ENCODE results near the gene PCDHGA11.
"Not testable (repeated sequence)": the region's sequence is repeated elsewhere in the genome, so short reads cannot be mapped to it uniquely, and the experiment has no call there.

PCDHGA11 gene

DNA sequence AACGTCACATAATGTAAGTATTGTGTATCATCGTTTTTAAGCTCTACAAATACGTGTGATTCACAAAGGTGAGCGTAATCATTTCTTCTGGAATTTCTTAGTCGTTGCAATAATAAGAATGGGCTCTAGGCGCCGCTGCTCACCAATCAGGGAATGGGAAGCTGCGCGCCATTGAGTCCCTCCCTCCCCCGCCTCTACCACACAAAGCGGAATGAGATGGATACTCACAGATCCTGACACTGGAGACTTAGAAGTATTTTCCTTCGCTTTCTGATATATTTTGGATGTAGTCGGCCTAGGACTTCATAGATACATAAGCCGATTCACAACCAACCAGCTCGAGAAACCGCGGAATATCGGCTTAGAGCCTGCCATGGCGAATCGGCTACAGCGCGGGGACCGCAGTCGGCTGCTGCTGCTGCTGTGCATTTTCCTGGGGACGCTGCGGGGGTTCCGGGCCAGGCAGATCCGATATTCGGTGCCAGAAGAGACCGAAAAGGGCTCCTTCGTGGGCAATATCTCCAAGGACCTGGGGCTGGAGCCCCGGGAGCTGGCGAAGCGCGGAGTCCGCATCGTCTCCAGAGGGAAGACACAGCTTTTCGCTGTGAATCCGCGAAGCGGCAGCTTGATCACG lies at the start of gene PCDHGA11:
TSS of gene PCDHGA11 (plus strand) at position 197 of the 634 bp plus-strand sequence. CDS start at position 374, 177 bp downstream.
- TF ChIP-seq, protein P1, sequence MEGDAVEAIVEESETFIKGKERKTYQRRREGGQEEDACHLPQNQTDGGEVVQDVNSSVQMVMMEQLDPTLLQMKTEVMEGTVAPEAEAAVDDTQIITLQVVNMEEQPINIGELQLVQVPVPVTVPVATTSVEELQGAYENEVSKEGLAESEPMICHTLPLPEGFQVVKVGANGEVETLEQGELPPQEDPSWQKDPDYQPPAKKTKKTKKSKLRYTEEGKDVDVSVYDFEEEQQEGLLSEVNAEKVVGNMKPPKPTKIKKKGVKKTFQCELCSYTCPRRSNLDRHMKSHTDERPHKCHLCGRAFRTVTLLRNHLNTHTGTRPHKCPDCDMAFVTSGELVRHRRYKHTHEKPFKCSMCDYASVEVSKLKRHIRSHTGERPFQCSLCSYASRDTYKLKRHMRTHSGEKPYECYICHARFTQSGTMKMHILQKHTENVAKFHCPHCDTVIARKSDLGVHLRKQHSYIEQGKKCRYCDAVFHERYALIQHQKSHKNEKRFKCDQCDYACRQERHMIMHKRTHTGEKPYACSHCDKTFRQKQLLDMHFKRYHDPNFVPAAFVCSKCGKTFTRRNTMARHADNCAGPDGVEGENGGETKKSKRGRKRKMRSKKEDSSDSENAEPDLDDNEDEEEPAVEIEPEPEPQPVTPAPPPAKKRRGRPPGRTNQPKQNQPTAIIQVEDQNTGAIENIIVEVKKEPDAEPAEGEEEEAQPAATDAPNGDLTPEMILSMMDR (IDR thresholded peaks at IDR 0.05): no peak
- Histone ChIP-seq H3K4me1 (no peaks in the 10 kb centered on the region), H3K79me2 (no peaks in the 10 kb centered on the region), H3K9ac (no peak within 1 kb of the TSS), H2AFZ (no peak within 1 kb of the TSS), H3K27me3 (ENCODE audit: control insufficient read depth, insufficient read depth, low read length) (no peaks in the 10 kb centered on the region), H3K36me3 (ENCODE audit: control insufficient read depth, insufficient read depth, low read length) (peaks cover 20% of the 10 kb centered on the region), H3K4me2 (ENCODE audit: low read length) (no peak within 1 kb of the TSS), H3K27ac (no peak within 1 kb of the TSS), H3K9me3 (ENCODE audit: control insufficient read depth, low read length) (peaks cover 16% of the 10 kb centered on the region), H3K4me3 (ENCODE audit: low read depth, low read length) (no peak within 1 kb of the TSS)

DNA sequence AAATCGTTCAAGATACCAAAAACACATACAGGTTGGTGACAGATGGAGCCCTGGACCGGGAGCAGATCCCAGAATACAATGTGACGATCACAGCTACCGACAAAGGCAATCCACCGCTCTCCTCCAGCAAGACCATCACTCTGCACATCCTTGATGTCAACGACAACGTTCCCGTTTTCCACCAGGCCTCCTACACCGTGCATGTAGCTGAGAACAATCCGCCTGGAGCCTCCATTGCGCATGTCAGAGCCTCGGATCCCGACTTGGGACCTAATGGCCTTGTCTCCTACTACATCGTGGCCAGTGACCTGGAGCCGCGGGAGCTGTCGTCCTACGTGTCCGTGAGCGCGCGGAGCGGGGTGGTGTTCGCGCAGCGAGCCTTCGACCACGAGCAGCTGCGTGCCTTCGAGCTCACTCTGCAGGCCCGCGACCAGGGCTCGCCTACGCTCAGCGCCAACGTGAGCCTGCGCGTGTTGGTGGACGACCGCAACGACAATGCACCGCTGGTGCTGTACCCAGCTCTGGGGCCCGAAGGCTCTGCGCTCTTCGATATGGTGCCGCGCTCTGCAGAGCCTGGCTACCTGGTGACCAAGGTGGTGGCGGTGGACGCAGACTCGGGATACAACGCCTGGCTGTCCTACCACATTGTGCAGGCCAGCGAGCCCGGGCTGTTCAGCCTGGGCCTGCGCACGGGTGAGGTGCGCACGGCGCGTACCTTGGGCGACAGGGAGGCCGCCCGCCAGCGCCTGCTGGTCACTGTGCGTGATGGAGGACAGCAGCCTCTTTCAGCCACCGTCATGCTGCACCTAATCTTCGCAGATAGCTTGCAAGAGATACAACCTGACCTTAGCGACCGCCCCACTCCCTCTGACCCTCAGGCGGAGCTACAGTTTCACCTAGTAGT lies 49.0 kb upstream of the PCDHGA11 start:
- Histone ChIP-seq H3K27ac (no peak overlapping the region), H3K36me3 (ENCODE audit: control insufficient read depth, insufficient read depth, low read length) (no peaks in the 10 kb centered on the region), H2AFZ (no peak overlapping the region), H3K79me2 (no peaks in the 10 kb centered on the region), H3K4me1 (no peaks in the 10 kb centered on the region), H3K9ac (no peak overlapping the region), H3K4me2 (ENCODE audit: low read length) (no peak overlapping the region), H3K4me3 (ENCODE audit: low read depth, low read length) (no peak overlapping the region), H3K9me3 (ENCODE audit: control insufficient read depth, low read length) (peaks cover 13% of the 10 kb centered on the region), H3K27me3 (ENCODE audit: control insufficient read depth, insufficient read depth, low read length) (no peaks in the 10 kb centered on the region)
- TF ChIP-seq, protein P1 (IDR thresholded peaks at IDR 0.05): no peak

DNA sequence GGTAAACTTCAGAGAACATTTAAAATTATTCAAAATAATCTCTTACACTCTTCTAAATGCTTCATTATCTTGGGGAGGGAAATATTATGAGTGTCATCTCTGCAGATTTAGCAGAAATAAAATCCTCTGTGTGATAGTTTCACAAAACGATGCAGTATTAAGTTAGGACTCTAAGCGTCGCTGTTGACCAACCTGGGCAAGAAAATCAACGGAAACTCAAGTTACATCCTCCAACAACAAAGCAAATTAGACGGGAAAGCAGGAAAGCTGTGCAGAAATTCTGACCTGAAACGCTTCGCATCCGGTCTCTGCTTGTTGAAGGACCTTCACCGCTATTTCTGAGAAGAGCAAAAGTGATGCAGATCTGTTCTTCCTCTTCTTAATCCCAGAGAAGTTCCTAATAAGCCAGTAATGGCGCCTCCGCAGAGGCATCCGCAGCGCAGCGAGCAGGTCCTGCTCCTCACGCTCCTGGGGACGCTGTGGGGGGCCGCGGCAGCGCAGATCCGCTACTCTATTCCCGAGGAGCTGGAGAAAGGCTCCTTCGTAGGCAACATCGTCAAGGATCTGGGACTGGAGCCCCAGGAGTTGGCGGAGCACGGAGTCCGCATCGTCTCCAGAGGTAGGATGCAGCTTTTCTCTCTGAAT lies 47.1 kb upstream of the PCDHGA11 start, which contains the start of gene PCDHGA6:
TSS of gene PCDHGA6 (plus strand) at position 219 of the 645 bp plus-strand sequence. CDS start at position 412, 193 bp downstream.
- TF ChIP-seq, protein P1 (IDR thresholded peaks at IDR 0.05): no peak
- peaks cover 13% of the 10 kb centered on the region for H3K9me3 ChIP-seq (ENCODE audit: control insufficient read depth, low read length)
- no peaks in the 10 kb centered on the region for H3K4me1 ChIP-seq
- no peak within 1 kb of the TSS for H3K9ac ChIP-seq
- no peaks in the 10 kb centered on the region for H3K36me3 ChIP-seq (ENCODE audit: control insufficient read depth, insufficient read depth, low read length)
- H2AFZ ChIP-seq: peak within 1 kb of the TSS; percentile 38
- peak within 1 kb of the TSS; percentile 16 for H3K27ac ChIP-seq
- peak within 1 kb of the TSS; percentile 35 for H3K4me3 ChIP-seq (ENCODE audit: low read depth, low read length)
- H3K79me2 ChIP-seq: no peaks in the 10 kb centered on the region
- H3K27me3 ChIP-seq (ENCODE audit: control insufficient read depth, insufficient read depth, low read length): no peaks in the 10 kb centered on the region
- no peak within 1 kb of the TSS for H3K4me2 ChIP-seq (ENCODE audit: low read length)

DNA sequence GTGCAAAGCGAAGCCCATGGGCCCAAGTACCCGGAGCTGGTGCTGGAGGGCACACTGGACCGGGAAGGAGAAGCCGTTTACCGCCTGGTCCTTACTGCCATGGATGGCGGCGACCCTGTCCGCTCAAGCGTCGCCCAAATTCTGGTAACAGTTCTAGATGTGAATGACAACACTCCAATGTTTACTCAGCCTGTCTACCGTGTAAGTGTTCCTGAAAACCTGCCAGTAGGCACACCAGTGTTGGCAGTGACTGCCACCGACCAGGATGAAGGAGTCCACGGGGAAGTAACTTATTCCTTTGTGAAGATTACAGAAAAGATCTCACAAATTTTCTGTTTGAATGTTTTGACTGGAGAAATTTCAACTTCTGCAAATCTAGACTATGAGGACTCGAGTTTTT lies 46.2 kb upstream of the PCDHGA11 start:
- H3K9ac ChIP-seq: no peak overlapping the region
- H3K9me3 ChIP-seq (ENCODE audit: control insufficient read depth, low read length): peaks cover 15% of the 10 kb centered on the region
- no peak overlapping the region for H3K4me3 ChIP-seq (ENCODE audit: low read depth, low read length)
- H3K27ac ChIP-seq: no peak overlapping the region
- H3K4me1 ChIP-seq: no peaks in the 10 kb centered on the region
- no peak overlapping the region for H2AFZ ChIP-seq
- no peaks in the 10 kb centered on the region for H3K79me2 ChIP-seq
- no peaks in the 10 kb centered on the region for H3K27me3 ChIP-seq (ENCODE audit: control insufficient read depth, insufficient read depth, low read length)
- TF ChIP-seq, protein P1 (IDR thresholded peaks at IDR 0.05): no peak
- no peak overlapping the region for H3K4me2 ChIP-seq (ENCODE audit: low read length)
- no peaks in the 10 kb centered on the region for H3K36me3 ChIP-seq (ENCODE audit: control insufficient read depth, insufficient read depth, low read length)

DNA sequence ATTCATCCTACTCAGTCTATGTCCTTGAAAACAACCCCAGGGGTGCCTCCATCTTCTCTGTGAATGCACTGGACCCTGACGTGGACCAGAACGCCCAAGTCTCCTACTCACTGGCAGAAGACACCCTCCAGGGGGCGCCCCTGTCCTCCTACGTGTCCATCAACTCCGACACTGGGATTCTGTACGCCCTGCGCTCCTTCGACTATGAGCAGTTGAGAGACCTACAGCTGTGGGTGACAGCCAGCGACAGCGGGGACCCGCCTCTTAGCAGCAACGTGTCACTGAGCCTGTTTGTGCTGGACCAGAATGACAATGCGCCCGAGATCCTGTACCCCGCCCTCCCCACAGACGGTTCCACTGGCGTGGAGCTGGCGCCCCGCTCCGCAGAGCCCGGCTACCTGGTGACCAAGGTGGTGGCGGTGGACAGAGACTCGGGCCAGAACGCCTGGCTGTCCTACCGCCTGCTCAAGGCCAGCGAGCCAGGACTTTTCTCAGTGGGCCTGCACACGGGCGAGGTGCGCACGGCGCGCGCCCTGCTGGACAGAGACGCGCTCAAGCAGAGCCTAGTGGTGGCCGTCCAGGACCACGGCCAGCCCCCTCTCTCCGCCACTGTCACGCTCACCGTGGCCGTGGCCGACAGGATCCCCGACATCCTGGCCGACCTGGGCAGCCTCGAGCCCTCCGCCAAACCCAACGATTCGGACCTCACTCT lies 45.3 kb upstream of the PCDHGA11 start:
- H3K4me3 ChIP-seq (ENCODE audit: low read depth, low read length); H3K36me3 ChIP-seq (ENCODE audit: control insufficient read depth, insufficient read depth, low read length); H3K27ac ChIP-seq; H2AFZ ChIP-seq; H3K4me2 ChIP-seq (ENCODE audit: low read length); H3K79me2 ChIP-seq; H3K9ac ChIP-seq; H3K27me3 ChIP-seq (ENCODE audit: control insufficient read depth, insufficient read depth, low read length); H3K4me1 ChIP-seq: not testable (repeated sequence)
- H3K9me3 ChIP-seq (ENCODE audit: control insufficient read depth, low read length): peaks cover 10% of the 10 kb centered on the region

Measured in parathyroid adenoma (tissue), 2 donors.